HEK293 (cell line): ENCODE data around the gene DRICH1.
"Not testable (repeated sequence)": the region's sequence is repeated elsewhere in the genome, so short reads cannot be mapped to it uniquely, and the experiment has no call there.

Experiments
- CTCF ChIA-PET: fragments of 350-600 bp; formaldehyde crosslinking; extraction: SDS; loops from one replicate; lab custom pipeline; 2021; ENCODE audit warnings: antibody characterized with exemption; lab: Yijun Ruan, JAX
- POLR2A ChIA-PET: fragments of 300-600 bp; formaldehyde crosslinking; extraction: SDS; loops from one replicate; lab custom pipeline; 2020; ENCODE audit warnings: antibody characterized with exemption, inconsistent platforms; lab: Yijun Ruan, JAX
- H3K27ac ChIP-seq: fragments of 200-500 bp; sonication (Bioruptor generic); 2 replicates; pipeline ENCODE4 v1.5.1; 2014; ENCODE audit warnings: low read depth, low read length, control low read depth, inconsistent platforms; ENCODE audit errors: extremely low read depth
- H3K36me3 ChIP-seq, 2 experiments: fragments of 200-500 bp in 1 of 2; sonication (Bioruptor generic) in 1 of 2; 1 replicate in 1 of 2; 2 replicates in 1 of 2; pipeline ENCODE4 v1.5.1; 2014 to 2017; ENCODE audit warnings: inconsistent platforms in 2 of 2, low read length in 2 of 2; ENCODE audit not compliant: control insufficient read depth in 2 of 2, insufficient read depth in 1 of 2
- H3K4me1 ChIP-seq: fragments of 200-500 bp; sonication (Bioruptor generic); 2 replicates; pipeline ENCODE4 v1.5.1; 2014; ENCODE audit warnings: mild to moderate bottlenecking, low read length, inconsistent platforms; ENCODE audit not compliant: control insufficient read depth, insufficient read depth
- H3K4me3 ChIP-seq: 2 replicates; pipeline ENCODE4 v1.5.1; 2011; ENCODE audit warnings: low read depth, mild to moderate bottlenecking, control low read depth, low read length, moderate library complexity
- H3K9me3 ChIP-seq: fragments of 200-500 bp; sonication (Bioruptor generic); 2 replicates; pipeline ENCODE4 v1.5.1; 2014; ENCODE audit warnings: low read depth, low read length, inconsistent platforms; ENCODE audit not compliant: control insufficient read depth, insufficient read depth
- EGR2 ChIP-seq: fragments of 450-650 bp; formaldehyde crosslinking; IDR thresholded peaks from 2 replicates; pipeline ENCODE4 v1.5.1; 2016; ENCODE audit warnings: low read depth, missing biosample characterization, missing genetic modification characterization
- HIC1 ChIP-seq: fragments of 450-650 bp; formaldehyde crosslinking; IDR thresholded peaks from 2 replicates; pipeline ENCODE4 v1.5.1; 2016; ENCODE audit warnings: missing biosample characterization, missing genetic modification characterization
- KLF8 ChIP-seq: fragments of 450-650 bp; formaldehyde crosslinking; IDR thresholded peaks from 2 replicates; pipeline ENCODE4 v1.5.1; 2016; ENCODE audit warnings: missing biosample characterization, missing genetic modification characterization
- SALL2 ChIP-seq: fragments of 450-650 bp; formaldehyde crosslinking; IDR thresholded peaks from 2 replicates; pipeline ENCODE4 v1.5.0; 2017; ENCODE audit warnings: missing biosample characterization, mild to moderate bottlenecking, missing genetic modification characterization, borderline replicate concordance
- YY2 ChIP-seq: fragments of 450-650 bp; formaldehyde crosslinking; IDR thresholded peaks from 2 replicates; pipeline ENCODE4 v1.5.1; 2016; ENCODE audit warnings: missing biosample characterization, missing genetic modification characterization
- ZFP3 ChIP-seq: fragments of 450-650 bp; formaldehyde crosslinking; IDR thresholded peaks from 2 replicates; pipeline ENCODE4 v1.5.1; 2016; ENCODE audit warnings: low read depth, missing biosample characterization, missing genetic modification characterization
- ZNF175 ChIP-seq: fragments of 450-650 bp; formaldehyde crosslinking; IDR thresholded peaks from 2 replicates; pipeline ENCODE4 v1.5.1; 2016; ENCODE audit warnings: missing biosample characterization, missing genetic modification characterization
- ZNF19 ChIP-seq: fragments of 450-650 bp; formaldehyde crosslinking; IDR thresholded peaks from 2 replicates; pipeline ENCODE4; 2016; ENCODE audit warnings: missing biosample characterization, missing genetic modification characterization, low read depth
- ZNF214 ChIP-seq: fragments of 450-650 bp; formaldehyde crosslinking; IDR thresholded peaks from 2 replicates; pipeline ENCODE4 v1.5.1; 2017; ENCODE audit warnings: missing biosample characterization, mild to moderate bottlenecking, missing genetic modification characterization, borderline replicate concordance
- ZNF488 ChIP-seq: fragments of 450-650 bp; formaldehyde crosslinking; IDR thresholded peaks from 2 replicates; pipeline ENCODE4 v1.5.1; 2016; ENCODE audit warnings: missing biosample characterization, missing genetic modification characterization
- ZNF558 ChIP-seq: fragments of 450-650 bp; formaldehyde crosslinking; IDR thresholded peaks from 2 replicates; pipeline ENCODE4 v1.5.1; 2016; ENCODE audit warnings: missing biosample characterization, missing genetic modification characterization
- ZNF600 ChIP-seq: fragments of 450-650 bp; formaldehyde crosslinking; IDR thresholded peaks from 2 replicates; pipeline ENCODE4 v1.5.1; 2016; ENCODE audit warnings: missing biosample characterization, missing genetic modification characterization
- ZNF768 ChIP-seq: fragments of 450-650 bp; formaldehyde crosslinking; IDR thresholded peaks from 2 replicates; pipeline ENCODE4 v1.5.1; 2018; ENCODE audit warnings: missing biosample characterization, mild to moderate bottlenecking, missing genetic modification characterization
- ZSCAN18 ChIP-seq: fragments of 450-650 bp; formaldehyde crosslinking; IDR thresholded peaks from 2 replicates; pipeline ENCODE4 v1.5.1; 2016; ENCODE audit warnings: missing biosample characterization, missing genetic modification characterization
- TF ChIP-seq, protein P1 (sequence below): fragments of 450-650 bp; formaldehyde crosslinking; IDR thresholded peaks from 2 replicates; pipeline ENCODE4 v1.5.1; 2016; ENCODE audit warnings: missing biosample characterization, missing genetic modification characterization

The DRICH1 gene

DNA sequence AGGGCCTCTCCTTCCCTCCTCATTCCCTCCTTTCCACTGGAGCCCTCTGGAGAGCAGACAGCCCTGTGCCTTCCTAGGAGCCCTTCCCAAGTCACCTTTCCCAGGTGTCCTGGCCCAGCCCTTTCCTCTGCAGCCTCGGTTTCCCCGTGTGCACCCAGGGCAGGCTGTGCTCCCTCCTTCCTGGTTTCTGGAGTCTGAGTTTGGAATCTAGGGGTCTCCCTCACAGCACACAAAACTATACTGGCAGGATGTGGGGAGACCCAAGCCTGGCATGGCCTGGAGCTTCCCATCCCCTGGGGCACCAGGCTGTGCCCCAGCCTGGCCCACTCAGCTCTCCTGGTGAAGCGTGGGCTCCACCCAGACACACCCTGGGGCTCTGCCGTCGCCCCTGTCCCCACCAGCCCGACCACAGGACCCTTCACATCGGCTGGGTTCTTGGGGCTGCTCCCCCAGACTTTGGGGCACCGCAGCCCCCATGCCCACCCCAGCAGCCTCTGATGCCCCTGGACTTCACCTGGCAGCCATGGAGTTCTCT, 58.4 kb downstream of the DRICH1 start:
- H3K27ac ChIP-seq, H3K4me3 ChIP-seq, CTCF ChIA-PET, POLR2A ChIA-PET, H3K36me3 ChIP-seq, H3K4me1 ChIP-seq, H3K9me3 ChIP-seq: not testable (repeated sequence)

DNA sequence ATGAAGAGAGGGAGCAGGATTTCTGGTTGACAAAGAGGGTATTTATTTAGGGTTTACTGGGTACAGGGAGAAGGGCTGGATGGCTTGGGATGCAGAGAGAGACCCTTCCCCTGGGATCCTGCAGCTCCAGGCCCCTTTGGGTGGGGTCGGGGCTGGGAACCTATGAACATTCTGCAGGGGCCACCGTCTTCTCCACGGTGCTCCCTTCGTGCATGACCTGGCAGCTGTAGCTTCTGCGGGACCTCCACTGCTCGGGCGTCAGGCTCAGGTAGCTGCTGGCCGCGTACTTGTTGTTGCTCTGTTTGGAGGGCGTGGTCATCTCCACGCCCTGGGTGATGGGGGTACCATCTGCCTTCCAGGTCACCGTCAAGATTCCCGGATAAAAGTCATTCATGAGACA, 59.0 kb downstream of the DRICH1 start:
- H3K4me3 ChIP-seq, H3K27ac ChIP-seq, CTCF ChIA-PET, POLR2A ChIA-PET, H3K9me3 ChIP-seq, H3K4me1 ChIP-seq, H3K36me3 ChIP-seq: not testable (repeated sequence)

DNA sequence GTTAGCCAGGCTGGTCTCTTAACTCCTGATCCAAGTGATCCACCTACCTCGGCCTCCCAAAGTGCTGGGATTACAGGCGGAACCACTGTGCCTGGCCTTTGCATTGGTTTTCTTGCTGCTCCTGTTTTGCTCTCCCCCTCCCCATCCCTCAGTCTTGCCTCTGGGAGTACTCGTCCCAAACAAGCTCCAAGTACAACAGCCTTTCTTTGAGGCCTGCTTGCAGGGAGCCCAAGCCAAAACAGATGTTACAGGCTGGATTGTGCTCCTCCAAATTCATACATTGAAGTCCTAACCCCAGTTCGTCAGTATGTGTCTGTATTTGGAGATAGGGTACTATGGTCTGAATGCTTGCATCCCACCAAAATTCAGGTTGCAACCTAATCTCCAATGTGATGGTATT, 60.6 kb downstream of the DRICH1 start:
- POLR2A ChIA-PET: no interaction called here
- H3K27ac ChIP-seq: no peak overlapping the region
- H3K9me3 ChIP-seq: no peaks in the 10 kb centered on the region
- no peak overlapping the region for H3K4me3 ChIP-seq
- H3K36me3 ChIP-seq: no peaks in the 10 kb centered on the region
- no peak for TF ChIP-seq ZNF600
- no peak for TF ChIP-seq ZFP3 (tag by site-specific recombination)
- no peak for TF ChIP-seq YY2 (tag by site-specific recombination)
- TF ChIP-seq ZSCAN18: no peak
- no peak for TF ChIP-seq ZNF488 (tag by site-specific recombination)
- TF ChIP-seq ZNF558 (tag by site-specific recombination): no peak
- no peak for TF ChIP-seq ZNF175
- no peak for TF ChIP-seq ZNF19 (tag by site-specific recombination)
- TF ChIP-seq SALL2 (tag by site-specific recombination): no peak
- TF ChIP-seq EGR2 (tag by site-specific recombination): no peak
- TF ChIP-seq HIC1 (tag by site-specific recombination): no peak
- TF ChIP-seq, protein P1, sequence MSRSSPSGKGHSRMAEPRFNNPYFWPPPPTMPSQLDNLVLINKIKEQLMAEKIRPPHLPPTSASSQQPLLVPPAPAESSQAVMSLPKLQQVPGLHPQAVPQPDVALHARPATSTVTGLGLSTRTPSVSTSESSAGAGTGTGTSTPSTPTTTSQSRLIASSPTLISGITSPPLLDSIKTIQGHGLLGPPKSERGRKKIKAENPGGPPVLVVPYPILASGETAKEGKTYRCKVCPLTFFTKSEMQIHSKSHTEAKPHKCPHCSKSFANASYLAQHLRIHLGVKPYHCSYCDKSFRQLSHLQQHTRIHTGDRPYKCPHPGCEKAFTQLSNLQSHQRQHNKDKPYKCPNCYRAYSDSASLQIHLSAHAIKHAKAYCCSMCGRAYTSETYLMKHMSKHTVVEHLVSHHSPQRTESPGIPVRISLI: no peak
- TF ChIP-seq ZNF214 (tag by site-specific recombination): no peak
- no peak for TF ChIP-seq KLF8 (tag by site-specific recombination)
- no peak for TF ChIP-seq ZNF768
- CTCF ChIA-PET: no interaction called here
- no peaks in the 10 kb centered on the region for H3K4me1 ChIP-seq
